ENCODE results near the gene TAOK2. TPM values are rescaled to one million over a fixed set of nuclear protein-coding genes. Genes with fewer than 3 reads are reported as not detected.
A peak's percentile ranks its signal among the peaks of the same experiment; 100 is the strongest.

TAOK2 gene
- total and polyA plus RNA-seq, 3 donors from 2014 or later = 66.5 to 140 (median 126) TPM

DNA sequence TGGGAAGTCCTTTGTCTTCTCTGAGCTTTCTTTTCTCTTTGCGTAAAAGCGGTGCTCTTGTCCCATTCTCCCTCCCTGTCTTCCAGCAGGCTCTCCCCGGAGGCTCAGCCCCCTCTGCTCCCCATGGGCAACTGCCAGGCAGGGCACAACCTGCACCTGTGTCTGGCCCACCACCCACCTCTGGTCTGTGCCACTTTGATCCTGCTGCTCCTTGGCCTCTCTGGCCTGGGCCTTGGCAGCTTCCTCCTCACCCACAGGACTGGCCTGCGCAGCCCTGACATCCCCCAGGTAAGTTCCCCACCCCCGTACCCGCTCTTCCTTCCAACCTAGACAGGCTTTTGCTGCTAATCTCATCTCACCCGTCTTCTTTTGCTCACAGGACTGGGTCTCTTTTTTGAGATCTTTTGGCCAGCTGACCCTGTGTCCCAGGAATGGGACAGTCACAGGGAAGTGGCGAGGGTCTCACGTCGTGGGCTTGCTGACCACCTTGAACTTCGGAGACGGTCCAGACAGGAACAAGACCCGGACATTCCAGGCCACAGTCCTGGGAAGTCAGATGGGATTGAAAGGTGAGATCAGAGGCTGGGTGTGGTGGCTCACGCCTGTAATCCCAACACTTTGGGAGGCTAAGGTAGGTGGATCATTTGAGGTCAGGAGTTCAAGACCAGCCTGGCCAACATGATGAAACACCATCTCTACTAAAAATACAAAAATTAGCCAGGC lies 10.5 kb upstream of the TAOK2 start:
- WGBS, 2 donors = 64 to 68% methylated on average over 14 of the region's 14 CpGs
- intact Hi-C loops (cut with DNase I; ENCODE audit: low total_unique reads) = no loop called here
- Histone ChIP-seq H3K9me3 (no peaks in the 10 kb centered on the region), H3K27me3 (no peaks in the 10 kb centered on the region), H3K27ac (peak overlapping the region; percentile 89 to 96), H3K36me3 (ENCODE audit: low read depth, missing control alignments) (no peaks in the 10 kb centered on the region), H3K4me1 (peaks cover 17% of the 10 kb centered on the region), H3K4me3 (peak overlapping the region in 1 of 2 donors; percentile 81)
- TF ChIP-seq, protein P1, sequence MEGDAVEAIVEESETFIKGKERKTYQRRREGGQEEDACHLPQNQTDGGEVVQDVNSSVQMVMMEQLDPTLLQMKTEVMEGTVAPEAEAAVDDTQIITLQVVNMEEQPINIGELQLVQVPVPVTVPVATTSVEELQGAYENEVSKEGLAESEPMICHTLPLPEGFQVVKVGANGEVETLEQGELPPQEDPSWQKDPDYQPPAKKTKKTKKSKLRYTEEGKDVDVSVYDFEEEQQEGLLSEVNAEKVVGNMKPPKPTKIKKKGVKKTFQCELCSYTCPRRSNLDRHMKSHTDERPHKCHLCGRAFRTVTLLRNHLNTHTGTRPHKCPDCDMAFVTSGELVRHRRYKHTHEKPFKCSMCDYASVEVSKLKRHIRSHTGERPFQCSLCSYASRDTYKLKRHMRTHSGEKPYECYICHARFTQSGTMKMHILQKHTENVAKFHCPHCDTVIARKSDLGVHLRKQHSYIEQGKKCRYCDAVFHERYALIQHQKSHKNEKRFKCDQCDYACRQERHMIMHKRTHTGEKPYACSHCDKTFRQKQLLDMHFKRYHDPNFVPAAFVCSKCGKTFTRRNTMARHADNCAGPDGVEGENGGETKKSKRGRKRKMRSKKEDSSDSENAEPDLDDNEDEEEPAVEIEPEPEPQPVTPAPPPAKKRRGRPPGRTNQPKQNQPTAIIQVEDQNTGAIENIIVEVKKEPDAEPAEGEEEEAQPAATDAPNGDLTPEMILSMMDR (IDR thresholded peaks at IDR 0.05) = no peak
- TF ChIP-seq POLR2A (IDR thresholded peaks at IDR 0.05) = no peak
- DNase-seq = no peak

DNA sequence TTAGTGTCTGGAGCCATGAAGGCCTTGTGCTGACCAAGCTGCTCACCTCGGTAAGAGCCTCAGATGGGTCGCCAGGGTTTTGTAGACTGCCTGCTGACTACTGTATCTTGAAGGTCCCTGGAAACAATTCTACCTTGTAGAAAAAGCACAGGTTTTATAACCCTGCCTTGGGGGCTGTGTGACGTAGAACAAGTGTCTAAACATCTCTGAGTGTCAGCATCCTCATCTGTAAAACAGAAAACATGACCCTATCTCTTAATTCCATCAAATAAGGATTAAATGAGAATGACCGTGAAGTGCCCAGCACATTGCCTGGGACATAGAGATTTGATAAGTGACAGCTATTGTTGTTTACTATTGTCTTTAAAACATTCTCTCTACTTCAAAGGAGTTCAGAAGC lies 5.5 kb upstream of the TAOK2 start:
- TF ChIP-seq POLR2A (IDR thresholded peaks at IDR 0.05) = no peak
- TF ChIP-seq, protein P1 (IDR thresholded peaks at IDR 0.05) = no peak
- peaks cover 9% of the 10 kb centered on the region for H3K4me1 ChIP-seq
- H3K27me3 ChIP-seq = no peaks in the 10 kb centered on the region
- no peaks in the 10 kb centered on the region for H3K36me3 ChIP-seq (ENCODE audit: low read depth, missing control alignments)
- no peak for DNase-seq
- H3K4me3 ChIP-seq = no peak overlapping the region
- H3K27ac ChIP-seq = no peak overlapping the region
- 93 to 98% methylated on average over 3 to 4 of the region's 4 CpGs for WGBS, 2 donors
- intact Hi-C loops (cut with DNase I; ENCODE audit: low total_unique reads) = no loop called here
- H3K9me3 ChIP-seq = no peaks in the 10 kb centered on the region

DNA sequence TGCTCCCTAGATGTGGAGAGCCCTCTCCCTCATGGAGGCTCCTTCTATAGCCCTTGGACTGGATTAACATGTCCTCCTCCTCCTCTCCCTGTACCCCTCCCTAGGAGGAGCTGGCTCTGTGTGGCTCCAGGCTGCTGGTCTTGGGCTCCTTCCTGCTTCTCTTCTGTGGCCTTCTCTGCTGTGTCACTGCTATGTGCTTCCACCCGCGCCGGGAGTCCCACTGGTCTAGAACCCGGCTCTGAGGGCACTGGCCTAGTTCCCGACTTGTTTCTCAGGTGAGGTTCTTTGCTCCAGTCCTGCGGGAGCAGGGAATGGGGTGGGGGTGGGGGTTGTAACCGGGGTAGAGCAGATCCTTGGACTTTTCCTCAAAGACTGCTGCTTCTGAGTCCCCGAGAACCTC lies 2.4 kb upstream of the TAOK2 start:
- intact Hi-C loops (cut with DNase I; ENCODE audit: low total_unique reads) = no loop called here
- H3K4me1 ChIP-seq = peaks cover 17% of the 10 kb centered on the region
- H3K9me3 ChIP-seq = no peaks in the 10 kb centered on the region
- no peaks in the 10 kb centered on the region for H3K27me3 ChIP-seq
- H3K4me3 ChIP-seq = no peak overlapping the region
- H3K36me3 ChIP-seq (ENCODE audit: low read depth, missing control alignments) = no peaks in the 10 kb centered on the region
- no peak overlapping the region for H3K27ac ChIP-seq
- no peak for TF ChIP-seq POLR2A (IDR thresholded peaks at IDR 0.05)
- TF ChIP-seq, protein P1 (IDR thresholded peaks at IDR 0.05) = no peak
- 86% methylated on average over 8 of the region's 8 CpGs for WGBS, 2 donors
- DNase-seq = no peak

DNA sequence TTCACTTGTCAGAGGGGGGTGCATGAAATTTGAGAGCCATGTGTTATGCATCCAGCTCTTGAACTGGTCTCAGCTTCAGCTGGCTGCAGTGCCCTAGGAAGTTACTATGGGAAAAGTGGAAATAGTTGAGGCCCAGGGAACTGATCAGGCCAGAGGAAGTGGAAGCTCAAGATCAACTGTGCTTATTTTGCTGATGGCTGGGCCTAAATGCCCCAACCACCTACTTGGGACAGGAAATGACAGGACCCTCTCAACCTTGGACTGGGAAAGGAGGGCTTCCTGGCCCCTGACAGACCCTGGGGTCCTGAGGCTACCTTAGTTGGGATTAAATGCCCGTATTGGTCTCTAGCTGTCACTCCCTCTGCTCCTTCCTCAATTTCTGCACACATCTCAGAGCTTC lies 1.2 kb upstream of the TAOK2 start:
- Histone ChIP-seq H3K27me3 (no peaks in the 10 kb centered on the region), H3K4me1 (peaks cover 24% of the 10 kb centered on the region), H3K27ac (no peak overlapping the region), H3K36me3 (ENCODE audit: low read depth, missing control alignments) (no peaks in the 10 kb centered on the region), H3K4me3 (no peak overlapping the region), H3K9me3 (no peaks in the 10 kb centered on the region)
- no peak for DNase-seq
- intact Hi-C loops (cut with DNase I; ENCODE audit: low total_unique reads) = no loop called here
- no peak for TF ChIP-seq POLR2A (IDR thresholded peaks at IDR 0.05)
- TF ChIP-seq, protein P1 (IDR thresholded peaks at IDR 0.05) = no peak
- WGBS, 2 donors = 83 to 100% methylated on average over 1 of the region's 1 CpG

DNA sequence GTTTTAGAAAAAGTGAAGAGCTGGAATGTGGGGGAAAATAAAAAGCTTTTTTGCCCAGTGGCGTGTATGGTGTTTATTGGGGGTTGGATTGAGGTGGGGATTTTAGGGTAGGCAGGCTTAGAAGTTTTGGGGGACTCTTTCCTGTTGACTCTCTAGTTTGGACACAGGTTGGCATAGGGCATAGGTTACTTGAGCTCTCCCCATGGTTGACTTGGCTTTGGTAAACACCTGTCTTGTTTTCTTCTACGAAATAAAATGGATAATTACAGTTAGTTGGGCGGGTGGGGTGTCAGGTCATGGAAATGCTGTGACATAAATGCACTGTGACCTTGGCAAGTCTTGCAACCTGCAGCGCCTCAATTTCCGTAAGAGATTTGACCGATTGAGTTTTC lies 680 bp upstream of the TAOK2 start:
- Histone ChIP-seq H3K27ac (peak overlapping the region in 1 of 2 donors; percentile 95), H3K4me1 (peaks cover 24% of the 10 kb centered on the region), H3K36me3 (ENCODE audit: low read depth, missing control alignments) (no peaks in the 10 kb centered on the region), H3K4me3 (peak overlapping the region; percentile 90 to 96), H3K27me3 (no peaks in the 10 kb centered on the region), H3K9me3 (no peaks in the 10 kb centered on the region)
- TF ChIP-seq, protein P1 (IDR thresholded peaks at IDR 0.05) = no peak
- TF ChIP-seq POLR2A (IDR thresholded peaks at IDR 0.05) = no peak
- intact Hi-C loops (cut with DNase I; ENCODE audit: low total_unique reads) = no loop called here
- DNase-seq = no peak
- WGBS, 2 donors = 35 to 57% methylated on average over 6 of the region's 6 CpGs

Data from testis (tissue), 3 donors.